NCI-H345 (cell line): ENCODE results near the gene S100A13.

Source experiments
- DNase-seq: peaks from one replicate; lab custom pipeline; 2025; lab: John Stamatoyannopoulos, UW

Gene S100A13

GRCh38 chr1:153626477-153626903, 815 bp downstream of the S100A13 start:
- DNase-seq, result no peak

GRCh38 chr1:153624965-153625611, 2.2 kb downstream of the S100A13 start:
- DNase-seq, result no peak

- DNase-seq, result no peak
Observed at GRCh38 chr1:153623101-153623500, 4.2 kb downstream of the S100A13 start.

GRCh38 chr1:153619171-153619570, 8.1 kb downstream of the S100A13 start:
- DNase-seq, result no peak

- peak; percentile 72 for DNase-seq
Observed at GRCh38 chr1:153617663-153618062, 9.6 kb downstream of the S100A13 start.

- DNase-seq, result no peak
Observed at GRCh38 chr1:153616917-153617311, 10.4 kb downstream of the S100A13 start.

- DNase-seq, result no peak
Observed at GRCh38 chr1:153616144-153616916, 11.0 kb downstream of the S100A13 start, which contains the start of gene S100A14. Gene S100A14 (minus strand): TSS chr1:153616325. CDS start chr1:153615858, 467 bp downstream.

GRCh38 chr1:153615406-153615805, 11.9 kb downstream of the S100A13 start:
- DNase-seq, result no peak

- no peak for DNase-seq
Observed at GRCh38 chr1:153614906-153615305, 12.4 kb downstream of the S100A13 start.

GRCh38 chr1:153614189-153614900, 13.0 kb downstream of the S100A13 start:
- no peak for DNase-seq

- DNase-seq, result no peak
Observed at GRCh38 chr1:153613406-153613805, 13.9 kb downstream of the S100A13 start.

GRCh38 chr1:153612755-153613331, 14.5 kb downstream of the S100A13 start, which contains the start of gene S100A16:
Gene S100A16 (minus strand): TSS chr1:153613137. CDS start chr1:153608151, 4,986 bp downstream.
- no peak for DNase-seq

- no peak for DNase-seq
Observed at GRCh38 chr1:153612111-153612754, 15.1 kb downstream of the S100A13 start.

GRCh38 chr1:153611356-153611755, 15.9 kb downstream of the S100A13 start:
- DNase-seq, result no peak

- DNase-seq, result no peak
Observed at GRCh38 chr1:153610811-153611301, 16.4 kb downstream of the S100A13 start.

GRCh38 chr1:153610334-153610733, 17.0 kb downstream of the S100A13 start:
- no peak for DNase-seq

GRCh38 chr1:153609585-153609907, 17.8 kb downstream of the S100A13 start:
- DNase-seq, result no peak

- no peak for DNase-seq
Observed at GRCh38 chr1:153608742-153609584, 18.3 kb downstream of the S100A13 start.

- DNase-seq, result no peak
Observed at GRCh38 chr1:153608089-153608682, 19.1 kb downstream of the S100A13 start.

- no peak for DNase-seq
Observed at GRCh38 chr1:153607381-153607780, 19.9 kb downstream of the S100A13 start.
